ENCODE results near the gene KCNIP4.

- TF ChIP-seq, protein P1, sequence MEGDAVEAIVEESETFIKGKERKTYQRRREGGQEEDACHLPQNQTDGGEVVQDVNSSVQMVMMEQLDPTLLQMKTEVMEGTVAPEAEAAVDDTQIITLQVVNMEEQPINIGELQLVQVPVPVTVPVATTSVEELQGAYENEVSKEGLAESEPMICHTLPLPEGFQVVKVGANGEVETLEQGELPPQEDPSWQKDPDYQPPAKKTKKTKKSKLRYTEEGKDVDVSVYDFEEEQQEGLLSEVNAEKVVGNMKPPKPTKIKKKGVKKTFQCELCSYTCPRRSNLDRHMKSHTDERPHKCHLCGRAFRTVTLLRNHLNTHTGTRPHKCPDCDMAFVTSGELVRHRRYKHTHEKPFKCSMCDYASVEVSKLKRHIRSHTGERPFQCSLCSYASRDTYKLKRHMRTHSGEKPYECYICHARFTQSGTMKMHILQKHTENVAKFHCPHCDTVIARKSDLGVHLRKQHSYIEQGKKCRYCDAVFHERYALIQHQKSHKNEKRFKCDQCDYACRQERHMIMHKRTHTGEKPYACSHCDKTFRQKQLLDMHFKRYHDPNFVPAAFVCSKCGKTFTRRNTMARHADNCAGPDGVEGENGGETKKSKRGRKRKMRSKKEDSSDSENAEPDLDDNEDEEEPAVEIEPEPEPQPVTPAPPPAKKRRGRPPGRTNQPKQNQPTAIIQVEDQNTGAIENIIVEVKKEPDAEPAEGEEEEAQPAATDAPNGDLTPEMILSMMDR (IDR thresholded peaks at IDR 0.05; ENCODE audit: insufficient read depth, low read length), result no peak
- TF ChIP-seq POLR2AphosphoS5 (IDR thresholded peaks at IDR 0.05; ENCODE audit: low read depth), result no peak
- TF ChIP-seq, protein P2, sequence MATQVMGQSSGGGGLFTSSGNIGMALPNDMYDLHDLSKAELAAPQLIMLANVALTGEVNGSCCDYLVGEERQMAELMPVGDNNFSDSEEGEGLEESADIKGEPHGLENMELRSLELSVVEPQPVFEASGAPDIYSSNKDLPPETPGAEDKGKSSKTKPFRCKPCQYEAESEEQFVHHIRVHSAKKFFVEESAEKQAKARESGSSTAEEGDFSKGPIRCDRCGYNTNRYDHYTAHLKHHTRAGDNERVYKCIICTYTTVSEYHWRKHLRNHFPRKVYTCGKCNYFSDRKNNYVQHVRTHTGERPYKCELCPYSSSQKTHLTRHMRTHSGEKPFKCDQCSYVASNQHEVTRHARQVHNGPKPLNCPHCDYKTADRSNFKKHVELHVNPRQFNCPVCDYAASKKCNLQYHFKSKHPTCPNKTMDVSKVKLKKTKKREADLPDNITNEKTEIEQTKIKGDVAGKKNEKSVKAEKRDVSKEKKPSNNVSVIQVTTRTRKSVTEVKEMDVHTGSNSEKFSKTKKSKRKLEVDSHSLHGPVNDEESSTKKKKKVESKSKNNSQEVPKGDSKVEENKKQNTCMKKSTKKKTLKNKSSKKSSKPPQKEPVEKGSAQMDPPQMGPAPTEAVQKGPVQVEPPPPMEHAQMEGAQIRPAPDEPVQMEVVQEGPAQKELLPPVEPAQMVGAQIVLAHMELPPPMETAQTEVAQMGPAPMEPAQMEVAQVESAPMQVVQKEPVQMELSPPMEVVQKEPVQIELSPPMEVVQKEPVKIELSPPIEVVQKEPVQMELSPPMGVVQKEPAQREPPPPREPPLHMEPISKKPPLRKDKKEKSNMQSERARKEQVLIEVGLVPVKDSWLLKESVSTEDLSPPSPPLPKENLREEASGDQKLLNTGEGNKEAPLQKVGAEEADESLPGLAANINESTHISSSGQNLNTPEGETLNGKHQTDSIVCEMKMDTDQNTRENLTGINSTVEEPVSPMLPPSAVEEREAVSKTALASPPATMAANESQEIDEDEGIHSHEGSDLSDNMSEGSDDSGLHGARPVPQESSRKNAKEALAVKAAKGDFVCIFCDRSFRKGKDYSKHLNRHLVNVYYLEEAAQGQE (IDR thresholded peaks at IDR 0.05; ENCODE audit: insufficient replicate concordance, low read depth), result no peak
- no peak for TF ChIP-seq GABPA (IDR thresholded peaks at IDR 0.05; ENCODE audit: low read depth)
- TF ChIP-seq SPI1 (IDR thresholded peaks at IDR 0.05; ENCODE audit: borderline replicate concordance, low read depth), result no peak
Measured at GRCh38 chr4:21801661-21802385, 146.7 kb downstream of the KCNIP4 start.

Data from HL-60 (cell line).